GM19455 (cell line): Measurements from ENCODE around the gene PGBD1.
"Not testable (repeated sequence)": the region's sequence is repeated elsewhere in the genome, so short reads cannot be mapped to it uniquely, and the experiment has no call there.

Source experiments
- ATAC-seq: cut with Tn5 transposase; IDR thresholded peaks from one replicate; pipeline ENCODE4 v1.9.1; 2021; ENCODE audit not compliant: unreplicated experiment

PGBD1 gene

DNA sequence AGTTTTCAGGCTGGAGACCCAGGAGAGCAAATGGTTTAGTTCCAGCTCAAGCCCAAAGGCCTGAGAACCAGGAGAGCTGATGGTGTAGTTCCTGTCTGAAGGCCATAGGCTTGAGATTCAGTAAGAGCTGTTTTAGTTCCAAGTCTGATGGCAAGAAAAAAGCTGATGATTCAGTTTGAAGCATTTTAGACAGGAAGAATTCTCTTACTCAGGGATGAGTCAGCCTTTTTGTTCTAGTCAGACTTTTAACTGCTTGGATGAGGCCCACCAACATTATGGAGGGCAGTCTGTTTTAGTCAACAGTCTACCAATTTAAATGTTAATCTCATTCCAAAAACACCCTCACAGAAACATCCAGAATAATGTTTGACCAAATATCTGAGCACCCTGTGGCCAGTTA lies 11.9 kb upstream of the PGBD1 start:
- ATAC-seq = no peak

DNA sequence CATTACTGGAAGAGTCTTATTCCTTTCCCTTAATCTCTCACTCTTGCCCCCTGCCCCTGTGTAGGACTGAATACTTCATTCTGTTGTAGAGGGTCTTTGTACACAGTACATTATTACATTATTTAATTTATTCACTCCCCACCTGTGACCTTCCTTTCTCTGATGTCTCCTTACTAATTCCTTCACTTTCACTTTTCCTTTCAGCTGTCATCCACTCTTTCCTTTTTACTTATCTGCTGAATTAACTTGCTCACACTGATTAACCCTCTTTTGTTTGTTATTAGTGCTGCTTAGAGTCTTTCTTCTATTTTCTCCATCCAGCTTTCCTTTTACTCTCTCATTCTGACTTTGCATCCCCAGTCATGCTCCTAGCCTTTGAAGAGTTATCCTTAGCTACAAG lies 6.5 kb upstream of the PGBD1 start:
- ATAC-seq = no peak

DNA sequence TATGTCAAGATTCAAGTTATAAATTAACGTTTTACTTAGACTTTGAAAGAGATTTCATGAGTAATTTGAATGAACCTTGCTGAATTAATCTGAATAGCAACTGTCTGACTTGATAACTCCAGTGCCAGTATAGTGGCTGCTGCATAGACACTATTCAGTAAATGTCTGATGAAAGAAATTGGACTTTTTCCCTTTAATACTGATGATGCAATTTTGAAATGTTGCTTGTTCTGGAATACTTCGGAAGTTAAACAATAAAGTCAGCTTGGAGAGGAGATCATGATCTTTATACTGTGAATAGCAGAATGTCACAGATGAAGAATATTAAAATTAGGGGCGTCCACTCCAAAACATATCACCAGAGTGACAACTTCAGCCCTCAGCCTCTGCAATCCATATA lies 3.6 kb upstream of the PGBD1 start:
- no peak for ATAC-seq

DNA sequence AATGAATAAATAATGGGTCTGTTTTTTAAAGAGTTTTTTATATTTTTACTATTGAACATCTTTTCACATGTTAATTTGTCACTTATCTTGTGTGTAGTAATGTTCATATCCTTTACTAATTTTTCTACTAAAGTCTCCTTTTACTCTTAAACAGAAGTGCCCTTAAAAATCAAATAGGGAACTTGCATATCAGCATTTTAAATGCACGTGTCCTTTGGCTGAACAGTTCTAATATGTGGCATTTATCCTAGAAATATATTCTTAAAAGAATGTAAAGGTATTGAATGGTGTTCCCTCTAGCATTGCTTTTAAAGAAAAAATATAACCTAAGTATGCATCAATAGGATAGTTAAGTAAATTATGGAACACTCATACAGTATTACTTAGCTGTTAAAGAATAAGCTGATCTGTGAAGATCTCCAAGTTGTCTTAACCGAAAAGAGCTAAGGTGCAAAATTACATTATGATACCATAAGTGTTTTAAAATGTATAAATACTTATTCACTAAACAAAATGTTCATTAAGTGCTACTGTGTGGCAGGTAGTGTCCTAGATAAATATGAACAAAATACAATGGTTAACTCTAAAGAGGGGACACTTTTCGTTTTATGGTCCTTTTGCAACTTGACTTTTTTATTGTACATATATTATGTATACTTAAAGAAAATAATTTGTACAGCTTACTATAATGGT lies 631 bp upstream of the PGBD1 start:
- ATAC-seq = no peak

GRCh38 chr6:28282926-28283325 lies 1.6 kb downstream of the PGBD1 start:
- no peak for ATAC-seq

DNA sequence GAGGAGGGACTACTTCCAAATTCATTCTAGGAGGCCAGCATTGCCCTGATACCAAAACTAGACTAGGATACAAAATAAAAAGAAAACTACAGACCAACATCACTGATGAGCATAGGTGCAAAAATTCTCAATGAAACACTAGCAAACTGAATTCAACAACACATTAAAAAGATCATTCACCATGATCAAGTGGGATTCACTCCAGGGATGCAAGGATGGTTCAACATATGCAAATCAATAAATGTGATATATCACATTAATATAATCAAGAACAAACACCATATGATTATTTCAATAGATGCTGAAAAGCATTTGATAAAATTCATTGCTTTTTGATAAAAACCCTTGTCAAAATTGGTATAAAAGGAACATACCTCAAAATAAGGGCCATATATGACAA lies 10.2 kb downstream of the PGBD1 start:
- no peak for ATAC-seq

DNA sequence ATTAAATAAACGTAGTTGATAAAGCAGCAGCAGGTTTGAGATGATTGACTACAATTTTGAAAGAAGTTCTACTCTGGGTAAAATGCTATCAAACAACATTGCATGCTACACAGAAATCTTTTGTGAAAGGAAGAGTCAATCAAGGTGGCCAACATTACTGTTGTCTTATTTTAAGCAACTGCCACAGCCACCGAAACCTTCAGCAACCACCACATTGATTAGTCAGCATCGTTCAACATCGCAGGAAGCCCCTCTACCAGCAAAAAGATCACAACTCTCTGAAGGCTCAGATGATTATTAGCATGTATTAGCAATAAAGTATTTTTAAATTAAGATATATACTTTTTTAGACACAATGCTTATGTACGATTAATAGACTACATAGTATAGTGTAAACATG lies 14.0 kb downstream of the PGBD1 start:
- no peak for ATAC-seq

DNA sequence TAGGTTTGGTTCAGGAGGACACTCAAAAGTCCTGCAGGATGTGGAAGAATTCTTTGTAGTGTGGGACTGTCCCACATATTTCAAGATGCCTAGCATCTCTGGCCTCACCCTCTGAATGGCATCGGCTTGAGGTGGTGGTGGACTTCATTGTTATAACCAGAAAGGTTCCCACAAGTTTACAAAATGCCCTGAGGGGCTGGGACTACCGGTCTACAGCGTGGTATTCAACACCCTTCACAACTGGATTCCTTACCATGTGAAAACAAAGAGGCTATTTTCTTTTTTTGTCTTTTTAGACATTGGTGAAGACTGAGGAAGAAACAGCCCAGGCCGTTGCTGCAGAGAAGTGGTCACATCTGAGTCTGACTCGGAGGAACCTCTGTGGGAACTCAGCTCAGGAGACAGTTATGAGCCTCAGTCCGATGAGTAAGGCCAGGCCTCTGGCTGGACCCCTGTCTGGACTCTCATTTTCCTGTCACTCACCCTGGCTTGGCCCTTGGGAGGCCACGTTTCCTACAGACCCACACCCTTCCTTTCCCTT lies 15.2 kb downstream of the PGBD1 start:
- ATAC-seq = no peak

DNA sequence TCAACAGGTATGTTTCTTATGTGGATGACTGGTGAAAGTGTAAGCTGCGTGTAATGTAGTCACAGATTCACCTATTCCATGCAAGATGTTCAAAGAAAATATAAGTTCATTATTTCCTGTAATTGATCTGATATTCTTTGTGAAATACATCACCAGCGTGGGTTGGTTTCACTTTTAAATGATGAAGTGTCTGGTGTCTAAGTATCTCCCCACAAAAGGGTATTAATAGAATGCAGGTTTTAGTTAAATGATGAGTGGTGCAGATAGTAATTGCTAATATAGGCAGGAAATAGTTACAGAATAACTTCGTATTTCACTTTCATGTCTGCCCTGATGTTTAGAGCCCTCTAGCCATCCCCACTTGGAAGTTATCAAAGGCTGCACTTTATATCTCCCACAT lies 22.2 kb downstream of the PGBD1 start:
- ATAC-seq = no peak

GRCh38 chr6:28306363-28306762 lies 25.0 kb downstream of the PGBD1 start:
- ATAC-seq = not testable (repeated sequence)

DNA sequence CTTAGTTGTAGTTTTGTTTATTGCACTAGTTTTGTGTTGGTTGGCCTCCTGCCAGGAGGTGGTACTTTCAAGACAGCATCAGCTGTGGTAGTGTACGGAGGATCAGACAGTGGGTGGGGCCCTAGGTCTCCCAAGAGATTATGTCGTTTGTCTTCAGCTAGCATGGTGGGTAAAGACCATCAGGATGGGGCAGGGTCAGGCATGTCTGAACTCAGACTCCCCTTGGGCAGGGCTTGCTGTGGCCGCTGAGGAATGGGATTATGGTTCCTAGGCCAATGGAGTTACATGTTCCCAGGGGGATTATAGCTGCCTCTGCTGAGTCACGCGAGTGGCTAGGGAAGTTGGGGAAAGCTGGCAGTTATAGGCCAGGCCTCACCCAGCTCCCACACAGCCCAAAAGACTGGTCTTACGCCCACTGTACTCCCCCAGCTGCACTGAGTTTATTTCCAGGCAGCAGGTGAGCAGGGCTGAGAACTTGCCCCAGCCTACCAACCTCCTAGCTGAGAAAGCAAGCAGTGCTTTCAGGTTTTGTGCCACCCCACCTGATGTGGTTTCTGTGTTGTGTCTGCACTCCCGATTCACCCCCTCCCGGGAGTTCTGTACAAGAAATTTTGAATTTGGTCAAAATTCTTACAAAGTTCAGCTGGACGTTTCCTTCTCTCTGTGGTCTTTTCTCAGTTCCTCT lies 29.9 kb downstream of the PGBD1 start:
- no peak for ATAC-seq

DNA sequence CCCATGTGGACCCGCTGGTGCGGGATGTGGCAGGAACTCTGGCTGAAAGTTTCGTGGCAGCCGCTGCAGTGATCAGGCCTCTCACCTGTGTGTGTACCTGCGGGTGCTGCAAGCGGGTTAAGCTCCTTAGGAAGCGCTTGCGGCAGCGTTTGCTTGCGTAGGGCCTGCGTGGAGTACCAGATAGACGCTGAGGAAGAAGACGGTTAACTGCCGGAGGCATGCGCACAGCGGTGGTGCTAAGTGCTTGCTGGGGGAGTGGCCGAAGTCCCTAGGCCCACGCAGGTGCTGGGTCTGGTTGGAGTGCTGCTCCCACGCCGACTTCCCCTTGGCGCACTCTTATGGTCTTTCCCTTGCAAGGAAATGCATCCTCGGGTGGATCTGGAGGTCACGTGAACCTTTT lies 31.6 kb downstream of the PGBD1 start:
- ATAC-seq = no peak

DNA sequence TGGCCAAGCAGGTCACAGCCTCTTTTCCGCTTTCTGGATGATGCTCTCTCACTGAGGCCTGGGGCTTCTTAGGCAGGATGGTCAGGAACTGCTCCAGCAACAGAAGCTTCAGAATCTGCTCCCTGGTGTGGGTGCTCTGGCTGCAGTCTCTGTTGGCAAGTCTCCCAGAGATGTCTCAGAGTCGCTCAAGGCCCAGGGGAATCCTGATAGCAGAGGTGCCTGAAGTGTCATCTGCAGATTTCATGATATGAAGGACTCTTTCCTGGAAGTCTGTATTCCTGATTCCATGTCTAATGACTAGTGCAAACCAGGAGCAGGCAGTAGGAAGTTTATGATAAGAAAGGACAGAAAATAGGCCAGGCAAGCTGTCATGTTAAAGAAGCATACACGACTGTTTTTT lies 34.3 kb downstream of the PGBD1 start:
- no peak for ATAC-seq

DNA sequence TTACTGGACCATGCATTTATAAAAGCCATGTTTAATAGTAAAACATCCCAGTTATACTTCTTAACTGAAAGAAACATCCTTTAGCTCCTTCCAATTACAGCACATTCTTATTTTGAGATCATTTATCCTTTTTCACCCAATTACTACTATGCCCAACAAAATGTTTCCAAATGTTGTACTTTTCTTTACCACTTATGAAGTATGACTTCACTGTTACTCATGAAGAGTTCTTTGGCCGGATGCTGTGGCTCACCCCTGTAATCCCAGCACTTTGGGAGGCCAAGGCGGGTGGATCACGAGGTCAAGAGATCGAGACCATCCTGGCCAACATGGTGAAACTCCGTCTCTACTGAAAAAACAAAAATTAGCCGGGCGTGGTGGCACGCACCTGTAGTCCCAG lies 36.5 kb downstream of the PGBD1 start:
- ATAC-seq = not testable (repeated sequence)

- no peak for ATAC-seq
Observed at GRCh38 chr6:28322661-28323060, 41.3 kb downstream of the PGBD1 start.

DNA sequence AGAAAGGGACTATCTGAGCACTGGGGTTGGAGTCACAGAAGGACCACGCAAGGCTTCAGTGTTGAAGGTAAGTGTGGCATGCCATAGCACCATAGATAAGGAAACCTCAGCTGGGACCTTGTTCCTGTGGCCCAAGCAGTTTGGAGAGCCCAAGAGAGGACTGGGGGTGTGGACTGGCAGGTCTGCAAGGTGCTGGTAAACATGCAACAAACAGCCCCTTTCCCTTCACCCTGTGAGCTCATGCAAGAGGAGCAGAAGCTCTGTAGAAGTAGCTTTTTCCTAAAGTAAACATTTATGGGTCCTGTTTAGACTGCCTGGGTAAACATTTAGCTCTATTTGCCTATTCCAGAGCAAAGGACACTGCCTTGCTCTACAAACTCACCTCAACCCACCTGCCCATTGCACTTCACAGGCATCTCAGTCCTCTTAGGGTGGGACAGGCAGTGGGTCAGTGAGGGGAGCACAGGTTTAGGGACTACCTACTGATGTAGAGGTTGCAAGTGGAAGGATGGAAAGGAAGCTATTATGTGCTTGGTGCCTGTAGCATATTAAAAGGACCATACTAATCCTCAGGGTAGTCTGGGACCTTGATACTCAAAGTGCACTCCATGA lies 42.5 kb downstream of the PGBD1 start:
- no peak for ATAC-seq

- ATAC-seq = no peak
Observed at GRCh38 chr6:28326371-28326948, 45.1 kb downstream of the PGBD1 start.

GRCh38 chr6:28330041-28330440 lies 48.7 kb downstream of the PGBD1 start:
- ATAC-seq = no peak

DNA sequence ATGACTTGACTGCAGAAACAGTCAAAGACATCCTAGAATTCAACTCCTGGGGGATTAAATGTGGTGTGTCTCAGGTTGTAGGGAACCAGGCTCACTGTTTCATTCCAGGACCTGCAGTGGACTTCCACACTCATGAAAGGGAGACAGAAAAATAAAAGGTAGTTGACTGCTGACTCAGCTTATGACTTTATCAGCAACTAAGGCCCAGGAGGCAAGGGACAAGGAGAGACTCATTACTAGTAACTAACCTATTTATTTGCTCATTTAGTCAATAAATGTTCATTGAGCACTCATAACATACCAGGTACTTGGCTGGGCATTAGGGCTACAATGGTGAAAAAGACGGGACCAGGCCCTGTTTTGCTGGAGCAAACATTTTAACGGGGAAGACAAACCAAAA lies 51.7 kb downstream of the PGBD1 start:
- ATAC-seq = no peak

DNA sequence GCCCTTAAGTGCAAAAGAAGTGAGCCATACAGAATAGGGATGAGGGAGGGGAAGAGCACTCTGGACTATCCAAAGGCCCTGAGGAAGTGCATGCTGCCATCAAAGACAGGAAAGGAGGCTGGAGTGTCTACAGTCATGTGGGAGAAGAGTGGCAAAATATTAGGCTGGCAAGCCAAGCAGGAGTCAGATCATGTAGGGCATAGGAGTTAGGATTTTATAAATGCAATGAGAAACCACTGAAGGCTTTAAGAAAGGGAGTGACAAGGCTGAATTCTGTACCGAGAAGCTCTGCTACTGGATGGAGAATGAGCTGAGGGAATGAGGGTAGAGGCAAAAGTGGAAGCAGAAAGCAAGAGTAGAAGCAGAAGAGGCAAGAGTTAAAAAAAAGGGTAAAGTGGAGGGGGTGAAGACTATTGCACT lies 52.2 kb downstream of the PGBD1 start:
- ATAC-seq = no peak

- no peak for ATAC-seq
Observed at GRCh38 chr6:28334286-28335039, 53.1 kb downstream of the PGBD1 start.
